Liver (tissue), 9 donors: Measurements from ENCODE around the gene SLIT1. TPM values are rescaled to one million over a fixed set of nuclear protein-coding genes. Genes with fewer than 3 reads are reported as not detected.

ENCODE experiments used
- DNase-seq: peaks from one replicate; pipeline ENCODE4 v3.0.0-alpha.2; 2017; ENCODE audit warnings: low spot score
- H3K27ac ChIP-seq, 2 donors: one replicate each; pipeline ENCODE4 v1.7.0; 2013; ENCODE audit warnings: inconsistent platforms in 2 of 2, low read length in 2 of 2, control low read depth in 1 of 2, low read depth in 1 of 2, mild to moderate bottlenecking in 1 of 2
- H3K27me3 ChIP-seq, 4 donors: one replicate each; pipeline versions ENCODE4 v1.6.1 to v1.7.0; 2013; ENCODE audit warnings: low read length in 3 of 4, inconsistent platforms in 1 of 4, mild to moderate bottlenecking in 1 of 4, moderate library complexity in 1 of 4; ENCODE audit not compliant: control insufficient read depth in 4 of 4, insufficient read depth in 4 of 4
- H3K36me3 ChIP-seq, 4 donors: one replicate each; pipeline versions ENCODE4 v1.6.1 to v1.7.0; 2013; ENCODE audit warnings: low read length in 3 of 4, mild to moderate bottlenecking in 3 of 4, low read depth in 1 of 4, moderate library complexity in 1 of 4; ENCODE audit not compliant: control insufficient read depth in 4 of 4, insufficient read depth in 3 of 4
- H3K4me1 ChIP-seq, 4 donors: one replicate each; pipeline versions ENCODE4 v1.6.1 to v1.7.0; 2013; ENCODE audit warnings: low read length in 3 of 4, mild to moderate bottlenecking in 3 of 4, moderate library complexity in 1 of 4; ENCODE audit not compliant: control insufficient read depth in 4 of 4, insufficient read depth in 4 of 4
- H3K4me3 ChIP-seq, 3 donors: one replicate each; pipeline versions ENCODE4 v1.6.1 to v1.7.0; 2013; ENCODE audit warnings: low read length in 3 of 3, control low read depth in 1 of 3, low read depth in 1 of 3, mild to moderate bottlenecking in 1 of 3
- H3K9ac ChIP-seq, 2 donors: one replicate each; pipeline ENCODE4 v1.7.0; 2013; ENCODE audit warnings: low read length in 2 of 2, mild to moderate bottlenecking in 2 of 2, moderate library complexity in 2 of 2, control low read depth in 1 of 2, low read depth in 1 of 2
- H3K9me3 ChIP-seq, 4 donors: one replicate each; pipeline versions ENCODE4 v1.6.1 to v1.7.0; 2013; ENCODE audit warnings: low read length in 3 of 4; ENCODE audit not compliant: control insufficient read depth in 4 of 4
- EGR1 ChIP-seq, 2 donors: IDR thresholded peaks; 2 replicates each; pipeline ENCODE4 v1.6.1; 2016 to 2018; ENCODE audit warnings: antibody characterized with exemption in 2 of 2, low read depth in 2 of 2
- FOXA1 ChIP-seq: IDR thresholded peaks from 2 replicates; pipeline ENCODE4 v1.6.1; 2016; ENCODE audit warnings: antibody characterized with exemption
- GABPA ChIP-seq, 2 donors: IDR thresholded peaks in 1 of 2; conservative IDR thresholded peaks in 1 of 2; 2 replicates each; pipeline ENCODE4 v1.6.1; 2016; ENCODE audit warnings: antibody characterized with exemption in 2 of 2, mild to moderate bottlenecking in 1 of 2, moderate library complexity in 1 of 2
- JUND ChIP-seq, 2 donors: IDR thresholded peaks; 2 replicates each; pipeline ENCODE4 v1.6.1; 2016; ENCODE audit warnings: antibody characterized with exemption in 2 of 2
- NR2F2 ChIP-seq: IDR thresholded peaks from 2 replicates; pipeline ENCODE4 v1.6.1; 2016; ENCODE audit warnings: antibody characterized with exemption
- RXRA ChIP-seq, 2 donors: IDR thresholded peaks; 2 replicates each; pipeline ENCODE4 v1.6.1; 2017 to 2018; ENCODE audit warnings: antibody characterized with exemption in 2 of 2, mild to moderate bottlenecking in 1 of 2
- SP1 ChIP-seq: IDR thresholded peaks from 2 replicates; pipeline ENCODE4 v1.6.1; 2018; ENCODE audit warnings: antibody characterized with exemption, mild to moderate bottlenecking
- YY1 ChIP-seq: IDR thresholded peaks from 2 replicates; pipeline ENCODE4 v1.6.1; 2016; ENCODE audit warnings: antibody characterized with exemption, mild to moderate bottlenecking
- WGBS: extraction: QIAGEN DNeasy Blood & Tissue Kit; methylation state at CpG from one replicate; pipeline ENCODE4 v1.1.7; 2013; 5-methylcytosine and 5-hydroxymethylcytosine counted together
- polyA plus RNA-seq, 2 donors: library from polyadenylated mRNA; stranded (reverse) in 1 of 2; unstranded in 1 of 2; fragments of 200-250 nt in 1 of 2; fragments of >200 nt in 1 of 2; fragmentation: Nextera tagmentation in 1 of 2; extraction: Ambion mirVana in 1 of 2; gene quantifications; one replicate each; pipeline versions ENCODE4 v1.2.1 to v1.2.3, GENCODE V29; 2013 to 2015
- total RNA-seq, 2 donors: library from RNA; depleted of rRNA; stranded (reverse); fragments of >200 nt; gene quantifications; one replicate each; pipeline ENCODE4 v1.2.3, GENCODE V29; 2014
- TF ChIP-seq, protein P1 (sequence below): IDR thresholded peaks from 2 replicates; pipeline ENCODE4 v1.6.1; 2016; ENCODE audit warnings: antibody characterized with exemption
- TF ChIP-seq, protein P2 (sequence below): IDR thresholded peaks from 2 replicates; pipeline ENCODE4 v1.6.1; 2016; ENCODE audit warnings: antibody characterized with exemption
- TF ChIP-seq, protein P3 (sequence below): IDR thresholded peaks from 2 replicates; pipeline ENCODE4 v1.6.1; 2016; ENCODE audit warnings: antibody characterized with exemption, mild to moderate bottlenecking
- TF ChIP-seq, protein P4 (sequence below): fragments of 150-350 bp; IDR thresholded peaks from 2 replicates; pipeline ENCODE4 v1.5.1; 2017; ENCODE audit warnings: improper control_type of control experiment, low read depth, low read length; ENCODE audit not compliant: missing input control
- donor health status: healthy.
- donor health status: healthy.
- donor health status: healthy.
- donor health status: healthy.
- donor health status: healthy.

The SLIT1 gene
- total and polyA plus RNA-seq, 4 donors = under 0.01 to 0.14 (median 0.06) TPM

DNA sequence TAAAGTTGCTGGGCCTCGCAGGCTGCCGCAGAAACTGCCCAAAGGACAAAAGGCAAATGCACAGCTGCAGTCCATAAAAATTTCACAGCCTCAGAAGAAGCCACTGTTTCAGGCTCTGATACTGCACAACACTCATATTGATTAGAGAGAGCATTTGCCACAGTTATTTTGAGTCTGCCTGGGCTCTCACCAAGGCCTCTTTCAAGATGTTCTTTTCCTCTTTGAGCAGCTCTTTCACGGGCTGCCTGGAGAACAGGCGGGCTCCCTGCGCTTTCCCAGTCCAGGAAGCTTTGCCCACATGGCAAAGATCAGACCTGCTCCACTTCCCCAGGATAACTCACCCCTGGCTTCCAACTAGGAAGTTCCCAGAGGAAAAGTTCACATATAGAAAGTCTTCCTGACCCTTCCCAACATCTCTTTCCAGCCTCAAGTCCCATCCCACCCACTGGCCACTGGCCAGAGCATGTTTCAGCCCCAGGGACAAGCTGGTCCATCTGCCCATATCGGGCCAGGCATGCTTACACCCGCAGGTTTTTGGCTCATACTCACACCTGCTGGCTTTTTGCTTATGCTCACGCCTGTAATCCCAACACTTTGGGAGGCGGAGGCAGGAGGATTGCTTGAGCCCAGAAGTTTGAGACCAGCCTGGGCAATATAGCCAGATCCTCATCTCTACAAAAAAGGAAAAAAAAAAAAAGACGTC, 3.3 kb downstream of the SLIT1 start (continued):
- TF ChIP-seq NR2F2 (no peak), RXRA (IDR thresholded peaks at IDR 0.05) (no peak)
- TF ChIP-seq, protein P1, sequence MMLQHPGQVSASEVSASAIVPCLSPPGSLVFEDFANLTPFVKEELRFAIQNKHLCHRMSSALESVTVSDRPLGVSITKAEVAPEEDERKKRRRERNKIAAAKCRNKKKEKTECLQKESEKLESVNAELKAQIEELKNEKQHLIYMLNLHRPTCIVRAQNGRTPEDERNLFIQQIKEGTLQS = no peak

DNA sequence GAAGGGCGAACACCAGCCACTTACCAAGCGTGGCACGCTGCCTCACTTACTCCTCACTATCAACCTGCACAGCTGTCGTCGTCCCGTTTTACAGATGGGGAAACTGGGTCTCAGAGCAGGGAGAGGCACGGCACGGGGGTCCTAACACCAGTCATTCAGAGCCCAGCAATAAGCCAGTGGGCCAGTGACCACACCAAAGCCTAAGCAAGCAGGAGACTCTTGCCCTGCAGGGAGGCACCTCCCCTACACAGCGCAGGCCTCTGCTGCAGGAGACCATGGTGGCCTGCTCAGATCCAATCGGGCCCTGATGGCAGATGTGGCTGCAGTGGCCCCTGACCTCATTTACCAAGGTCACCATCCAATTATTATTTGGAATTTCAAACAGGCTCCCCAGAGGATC, 4.8 kb downstream of the SLIT1 start:
- Histone ChIP-seq H3K27ac (no peak overlapping the region), H3K36me3 (no peaks in the 10 kb centered on the region), H3K4me3 (no peak overlapping the region), H3K9ac (no peak overlapping the region), H3K27me3 (peaks cover 0 to 18% (median 3%) of the 10 kb centered on the region in 4 donors), H3K9me3 (no peaks in the 10 kb centered on the region), H3K4me1 (peaks cover 5 to 8% (median 6%) of the 10 kb centered on the region in 4 donors)
- 92% methylated on average over 10 of the region's 10 CpGs for WGBS
- TF ChIP-seq, protein P2, sequence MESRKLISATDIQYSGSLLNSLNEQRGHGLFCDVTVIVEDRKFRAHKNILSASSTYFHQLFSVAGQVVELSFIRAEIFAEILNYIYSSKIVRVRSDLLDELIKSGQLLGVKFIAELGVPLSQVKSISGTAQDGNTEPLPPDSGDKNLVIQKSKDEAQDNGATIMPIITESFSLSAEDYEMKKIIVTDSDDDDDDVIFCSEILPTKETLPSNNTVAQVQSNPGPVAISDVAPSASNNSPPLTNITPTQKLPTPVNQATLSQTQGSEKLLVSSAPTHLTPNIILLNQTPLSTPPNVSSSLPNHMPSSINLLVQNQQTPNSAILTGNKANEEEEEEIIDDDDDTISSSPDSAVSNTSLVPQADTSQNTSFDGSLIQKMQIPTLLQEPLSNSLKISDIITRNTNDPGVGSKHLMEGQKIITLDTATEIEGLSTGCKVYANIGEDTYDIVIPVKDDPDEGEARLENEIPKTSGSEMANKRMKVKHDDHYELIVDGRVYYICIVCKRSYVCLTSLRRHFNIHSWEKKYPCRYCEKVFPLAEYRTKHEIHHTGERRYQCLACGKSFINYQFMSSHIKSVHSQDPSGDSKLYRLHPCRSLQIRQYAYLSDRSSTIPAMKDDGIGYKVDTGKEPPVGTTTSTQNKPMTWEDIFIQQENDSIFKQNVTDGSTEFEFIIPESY = no peak
- TF ChIP-seq FOXA1 = no peak
- no peak for TF ChIP-seq YY1
- TF ChIP-seq EGR1 (IDR thresholded peaks at IDR 0.05; ENCODE audit: low read depth in 2 of 2) = no peak
- TF ChIP-seq, protein P1 = no peak
- TF ChIP-seq JUND (IDR thresholded peaks at IDR 0.05) = no peak
- no peak for TF ChIP-seq SP1
- TF ChIP-seq, protein P3, sequence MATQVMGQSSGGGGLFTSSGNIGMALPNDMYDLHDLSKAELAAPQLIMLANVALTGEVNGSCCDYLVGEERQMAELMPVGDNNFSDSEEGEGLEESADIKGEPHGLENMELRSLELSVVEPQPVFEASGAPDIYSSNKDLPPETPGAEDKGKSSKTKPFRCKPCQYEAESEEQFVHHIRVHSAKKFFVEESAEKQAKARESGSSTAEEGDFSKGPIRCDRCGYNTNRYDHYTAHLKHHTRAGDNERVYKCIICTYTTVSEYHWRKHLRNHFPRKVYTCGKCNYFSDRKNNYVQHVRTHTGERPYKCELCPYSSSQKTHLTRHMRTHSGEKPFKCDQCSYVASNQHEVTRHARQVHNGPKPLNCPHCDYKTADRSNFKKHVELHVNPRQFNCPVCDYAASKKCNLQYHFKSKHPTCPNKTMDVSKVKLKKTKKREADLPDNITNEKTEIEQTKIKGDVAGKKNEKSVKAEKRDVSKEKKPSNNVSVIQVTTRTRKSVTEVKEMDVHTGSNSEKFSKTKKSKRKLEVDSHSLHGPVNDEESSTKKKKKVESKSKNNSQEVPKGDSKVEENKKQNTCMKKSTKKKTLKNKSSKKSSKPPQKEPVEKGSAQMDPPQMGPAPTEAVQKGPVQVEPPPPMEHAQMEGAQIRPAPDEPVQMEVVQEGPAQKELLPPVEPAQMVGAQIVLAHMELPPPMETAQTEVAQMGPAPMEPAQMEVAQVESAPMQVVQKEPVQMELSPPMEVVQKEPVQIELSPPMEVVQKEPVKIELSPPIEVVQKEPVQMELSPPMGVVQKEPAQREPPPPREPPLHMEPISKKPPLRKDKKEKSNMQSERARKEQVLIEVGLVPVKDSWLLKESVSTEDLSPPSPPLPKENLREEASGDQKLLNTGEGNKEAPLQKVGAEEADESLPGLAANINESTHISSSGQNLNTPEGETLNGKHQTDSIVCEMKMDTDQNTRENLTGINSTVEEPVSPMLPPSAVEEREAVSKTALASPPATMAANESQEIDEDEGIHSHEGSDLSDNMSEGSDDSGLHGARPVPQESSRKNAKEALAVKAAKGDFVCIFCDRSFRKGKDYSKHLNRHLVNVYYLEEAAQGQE = no peak
- TF ChIP-seq, protein P4, sequence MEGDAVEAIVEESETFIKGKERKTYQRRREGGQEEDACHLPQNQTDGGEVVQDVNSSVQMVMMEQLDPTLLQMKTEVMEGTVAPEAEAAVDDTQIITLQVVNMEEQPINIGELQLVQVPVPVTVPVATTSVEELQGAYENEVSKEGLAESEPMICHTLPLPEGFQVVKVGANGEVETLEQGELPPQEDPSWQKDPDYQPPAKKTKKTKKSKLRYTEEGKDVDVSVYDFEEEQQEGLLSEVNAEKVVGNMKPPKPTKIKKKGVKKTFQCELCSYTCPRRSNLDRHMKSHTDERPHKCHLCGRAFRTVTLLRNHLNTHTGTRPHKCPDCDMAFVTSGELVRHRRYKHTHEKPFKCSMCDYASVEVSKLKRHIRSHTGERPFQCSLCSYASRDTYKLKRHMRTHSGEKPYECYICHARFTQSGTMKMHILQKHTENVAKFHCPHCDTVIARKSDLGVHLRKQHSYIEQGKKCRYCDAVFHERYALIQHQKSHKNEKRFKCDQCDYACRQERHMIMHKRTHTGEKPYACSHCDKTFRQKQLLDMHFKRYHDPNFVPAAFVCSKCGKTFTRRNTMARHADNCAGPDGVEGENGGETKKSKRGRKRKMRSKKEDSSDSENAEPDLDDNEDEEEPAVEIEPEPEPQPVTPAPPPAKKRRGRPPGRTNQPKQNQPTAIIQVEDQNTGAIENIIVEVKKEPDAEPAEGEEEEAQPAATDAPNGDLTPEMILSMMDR = no peak
- TF ChIP-seq GABPA (IDR thresholded peaks at IDR 0.05 in 1 of 2, conservative IDR thresholded peaks at IDR 0.05 in 1 of 2) = no peak
- no peak for DNase-seq
